OCI-LY1 (cell line): ENCODE results near the gene TRPV5.

Experiments
- CTCF ChIP-seq: fragments of 200-600 bp; sonication (generic), shearing (Covaris generic); IDR thresholded peaks from 2 replicates; pipeline ENCODE4 v1.5.1; 2017; ENCODE audit warnings: mild to moderate bottlenecking, antibody characterized with exemption, low read length, moderate library complexity, mixed read lengths
- EZH2 ChIP-seq: fragments of 200-600 bp; sonication (generic), shearing (Covaris generic); IDR thresholded peaks from 2 replicates; pipeline ENCODE4 v1.8.0; 2017; ENCODE audit warnings: borderline replicate concordance, mixed run types, mild to moderate bottlenecking, antibody characterized with exemption, low read length, moderate library complexity, mixed read lengths

DNA sequence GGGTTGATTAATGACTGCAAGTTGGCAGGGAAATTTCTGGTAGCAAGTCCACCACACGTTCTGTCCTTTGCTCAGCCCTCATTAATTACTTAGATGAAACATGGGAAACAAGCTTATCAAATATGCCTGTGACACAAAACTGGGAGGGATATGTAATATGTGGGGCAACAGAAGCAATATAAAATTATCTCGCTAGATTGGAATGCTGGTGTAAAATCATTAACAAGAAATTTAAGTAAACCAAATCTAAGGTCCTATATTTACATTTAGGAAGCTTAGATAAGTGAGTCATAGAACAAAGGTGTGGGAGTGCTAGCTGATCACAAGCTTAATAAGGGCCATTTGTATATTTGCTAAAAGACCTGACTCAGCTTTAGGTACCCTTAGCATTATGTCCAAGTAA is 23.5 kb downstream of the TRPV5 start:
- TF ChIP-seq CTCF, result no peak
- no peak for TF ChIP-seq EZH2
